Type B pancreatic cell (in vitro differentiated cells): ENCODE results near the gene NIN. TPM values are rescaled to one million over a fixed set of nuclear protein-coding genes. Genes with fewer than 3 reads are reported as not detected.

Source experiments
- DNase-seq: peaks from one replicate; pipeline ENCODE4 v3.0.0; 2021; ENCODE audit warnings: mixed read lengths; ENCODE audit not compliant: unreplicated experiment; ENCODE audit errors: extremely low spot score
- H3K27ac Mint-ChIP-seq: 2 replicates; pipeline ENCODE4 v1.8.0; 2021; ENCODE audit warnings: mild to moderate bottlenecking, mixed read lengths
- H3K27me3 Mint-ChIP-seq: 2 replicates; pipeline ENCODE4 v1.8.0; 2021; ENCODE audit warnings: mixed read lengths
- H3K36me3 Mint-ChIP-seq: 2 replicates; pipeline ENCODE4 v1.8.0; 2021; ENCODE audit warnings: mixed read lengths
- H3K4me1 Mint-ChIP-seq: one replicate; pipeline ENCODE4 v1.8.0; 2021; ENCODE audit warnings: mixed read lengths; ENCODE audit not compliant: unreplicated experiment
- H3K4me3 Mint-ChIP-seq: 2 replicates; pipeline ENCODE4 v1.8.0; 2021; ENCODE audit warnings: mild to moderate bottlenecking, mixed read lengths
- H3K9me3 Mint-ChIP-seq: 2 replicates; pipeline ENCODE4 v1.8.0; 2021; ENCODE audit warnings: mixed read lengths
- total RNA-seq: library from RNA; stranded (reverse); gene quantifications from 2 replicates; pipeline ENCODE4 v1.2.1, GENCODE V29; 2021; ENCODE audit warnings: low replicate concordance
- TF ChIP-seq, protein P1 (sequence below): fragments of 200-600 bp; sonication (generic); conservative IDR thresholded peaks from 2 replicates; pipeline ENCODE4 v1.5.0; 2021; ENCODE audit warnings: antibody characterized with exemption, mild to moderate bottlenecking

NIN gene
- total RNA-seq, 1 donor from 2014 or later = 40.5 TPM

GRCh38 chr14:50778721-50779483 is 52.1 kb downstream of the NIN start:
- Mint-ChIP-seq H3K27me3 (no peaks in the 10 kb centered on the region), H3K4me3 (no peak overlapping the region), H3K27ac (no peak overlapping the region), H3K9me3 (no peaks in the 10 kb centered on the region), H3K4me1 (no peaks in the 10 kb centered on the region), H3K36me3 (peaks cover 11% of the 10 kb centered on the region)
- DNase-seq = no peak
- TF ChIP-seq, protein P1, sequence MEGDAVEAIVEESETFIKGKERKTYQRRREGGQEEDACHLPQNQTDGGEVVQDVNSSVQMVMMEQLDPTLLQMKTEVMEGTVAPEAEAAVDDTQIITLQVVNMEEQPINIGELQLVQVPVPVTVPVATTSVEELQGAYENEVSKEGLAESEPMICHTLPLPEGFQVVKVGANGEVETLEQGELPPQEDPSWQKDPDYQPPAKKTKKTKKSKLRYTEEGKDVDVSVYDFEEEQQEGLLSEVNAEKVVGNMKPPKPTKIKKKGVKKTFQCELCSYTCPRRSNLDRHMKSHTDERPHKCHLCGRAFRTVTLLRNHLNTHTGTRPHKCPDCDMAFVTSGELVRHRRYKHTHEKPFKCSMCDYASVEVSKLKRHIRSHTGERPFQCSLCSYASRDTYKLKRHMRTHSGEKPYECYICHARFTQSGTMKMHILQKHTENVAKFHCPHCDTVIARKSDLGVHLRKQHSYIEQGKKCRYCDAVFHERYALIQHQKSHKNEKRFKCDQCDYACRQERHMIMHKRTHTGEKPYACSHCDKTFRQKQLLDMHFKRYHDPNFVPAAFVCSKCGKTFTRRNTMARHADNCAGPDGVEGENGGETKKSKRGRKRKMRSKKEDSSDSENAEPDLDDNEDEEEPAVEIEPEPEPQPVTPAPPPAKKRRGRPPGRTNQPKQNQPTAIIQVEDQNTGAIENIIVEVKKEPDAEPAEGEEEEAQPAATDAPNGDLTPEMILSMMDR = no peak

DNA sequence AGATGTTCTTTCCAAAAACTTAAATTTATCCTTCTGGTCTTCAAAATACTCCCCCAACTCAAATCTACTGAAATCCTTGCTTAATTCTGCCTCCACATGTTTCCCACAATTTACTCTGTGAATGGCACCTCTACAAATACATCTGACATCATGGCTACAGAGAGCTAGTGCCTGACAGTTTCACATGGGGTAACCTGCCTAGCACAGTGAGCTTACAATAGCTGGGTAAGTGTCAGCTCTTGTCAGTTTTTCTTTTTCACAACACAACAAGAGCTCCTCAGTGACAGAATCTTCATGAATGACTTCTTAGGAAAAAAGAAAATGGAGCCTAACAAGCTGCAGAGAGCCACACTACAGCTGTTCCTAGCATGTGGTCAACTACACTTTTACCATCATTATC is 54.4 kb downstream of the NIN start:
- H3K9me3 Mint-ChIP-seq = no peaks in the 10 kb centered on the region
- no peak overlapping the region for H3K27ac Mint-ChIP-seq
- H3K27me3 Mint-ChIP-seq = no peaks in the 10 kb centered on the region
- TF ChIP-seq, protein P1 = no peak
- no peak overlapping the region for H3K4me3 Mint-ChIP-seq
- H3K4me1 Mint-ChIP-seq = no peaks in the 10 kb centered on the region
- no peak for DNase-seq
- H3K36me3 Mint-ChIP-seq = peaks cover 22% of the 10 kb centered on the region

DNA sequence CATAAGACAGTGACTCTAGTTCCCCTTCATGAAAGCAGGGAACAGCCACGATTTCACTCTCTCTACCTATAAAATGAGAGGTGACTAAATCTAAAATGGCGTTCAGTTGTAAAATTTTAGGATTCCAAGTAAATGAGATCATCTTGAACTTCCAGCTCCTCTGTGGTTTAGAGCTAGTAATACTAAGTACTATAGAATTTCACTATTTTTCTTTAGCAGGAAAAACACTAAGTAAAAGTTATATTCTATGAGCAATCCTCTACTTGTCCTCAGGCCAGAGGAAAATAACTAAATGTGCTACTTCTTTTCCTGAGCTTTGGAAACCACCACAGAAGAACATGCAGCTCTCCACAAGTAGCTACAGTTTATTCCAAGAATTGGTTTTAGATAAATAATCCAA is 55.6 kb downstream of the NIN start:
- DNase-seq = no peak
- H3K9me3 Mint-ChIP-seq = no peaks in the 10 kb centered on the region
- H3K27ac Mint-ChIP-seq = peak overlapping the region; percentile 21
- H3K4me1 Mint-ChIP-seq = no peaks in the 10 kb centered on the region
- H3K36me3 Mint-ChIP-seq = peaks cover 27% of the 10 kb centered on the region
- H3K27me3 Mint-ChIP-seq = no peaks in the 10 kb centered on the region
- TF ChIP-seq, protein P1 = no peak
- no peak overlapping the region for H3K4me3 Mint-ChIP-seq

DNA sequence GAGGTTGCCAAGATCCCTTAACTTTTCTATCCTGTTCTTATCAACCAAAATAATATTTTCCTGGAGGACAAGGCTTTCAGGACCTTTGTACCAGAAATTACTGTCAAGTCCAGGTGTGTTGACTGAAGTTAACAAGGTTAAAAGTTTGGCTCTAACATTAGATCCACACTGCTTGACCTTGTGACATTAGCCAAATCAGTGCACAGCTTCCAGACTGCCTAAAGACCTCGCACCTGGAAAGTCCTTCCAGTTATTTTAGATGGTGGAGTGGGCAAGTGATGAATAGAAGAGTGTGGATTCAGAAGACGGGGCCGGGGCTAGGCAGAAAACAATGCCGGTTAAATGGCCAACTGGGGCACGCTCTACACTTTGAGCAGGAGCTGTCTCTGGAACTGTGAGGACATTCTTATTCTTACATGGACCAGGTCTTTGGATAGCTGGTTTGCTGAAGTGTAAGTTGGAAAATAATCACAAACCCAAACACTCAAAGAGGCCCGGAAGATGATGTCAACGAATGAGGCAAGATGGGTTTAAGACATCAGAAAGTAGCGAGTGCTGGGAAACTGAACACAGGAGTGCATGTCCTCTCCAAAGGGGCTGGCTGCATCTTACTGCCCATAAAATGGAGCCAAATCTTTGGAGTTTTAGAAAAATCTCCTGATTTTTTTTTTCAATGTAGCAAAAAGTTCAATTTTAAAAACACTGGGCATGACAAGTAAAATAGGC is 56.3 kb downstream of the NIN start:
- no peak for DNase-seq

GRCh38 chr14:50773632-50774541 is 57.1 kb downstream of the NIN start:
- Mint-ChIP-seq H3K27me3 (no peaks in the 10 kb centered on the region), H3K9me3 (no peaks in the 10 kb centered on the region), H3K27ac (peak overlapping the region; percentile 42), H3K4me1 (no peaks in the 10 kb centered on the region), H3K36me3 (peaks cover 34% of the 10 kb centered on the region), H3K4me3 (no peak overlapping the region)
- no peak for DNase-seq
- TF ChIP-seq, protein P1 = peak; percentile 83

More for the DNA sequence above, 56.3 kb downstream of the NIN start:
- H3K4me1 Mint-ChIP-seq = no peaks in the 10 kb centered on the region
- no peaks in the 10 kb centered on the region for H3K27me3 Mint-ChIP-seq
- TF ChIP-seq, protein P1 = no peak
- peaks cover 31% of the 10 kb centered on the region for H3K36me3 Mint-ChIP-seq
- no peak overlapping the region for H3K4me3 Mint-ChIP-seq
- H3K27ac Mint-ChIP-seq = peak overlapping the region; percentile 21
- H3K9me3 Mint-ChIP-seq = no peaks in the 10 kb centered on the region
